GM21529 (cell line): Measurements from ENCODE around the gene PCDHB4.
"Not testable (repeated sequence)": the region's sequence is repeated elsewhere in the genome, so short reads cannot be mapped to it uniquely, and the experiment has no call there.

Source experiments
- ATAC-seq: cut with Tn5 transposase; IDR thresholded peaks from one replicate; pipeline ENCODE4 v1.9.1; 2021; ENCODE audit not compliant: unreplicated experiment

Gene PCDHB4

GRCh38 chr5:141121563-141121962, at the start of gene PCDHB4:
TSS of gene PCDHB4 (plus strand) at chr5:141121818. CDS start at chr5:141121999, 181 bp downstream.
- no peak for ATAC-seq

- ATAC-seq = no peak
These were observed 43.8 kb upstream of the PCDHB4 start for GRCh38 chr5:141077826-141078225.

- no peak for ATAC-seq
These were observed 39.4 kb upstream of the PCDHB4 start for GRCh38 chr5:141082228-141082627.

- no peak for ATAC-seq
These were observed 37.1 kb upstream of the PCDHB4 start for GRCh38 chr5:141084487-141084989.

GRCh38 chr5:141094481-141095262, 26.9 kb upstream of the PCDHB4 start, which contains the start of gene PCDHB2:
TSS of gene PCDHB2 (plus strand) at chr5:141094615. CDS start at chr5:141094791, 176 bp downstream.
- no peak for ATAC-seq

GRCh38 chr5:141095263-141095641, 26.4 kb upstream of the PCDHB4 start:
- ATAC-seq = no peak

- ATAC-seq = not testable (repeated sequence)
These were observed 25.4 kb upstream of the PCDHB4 start for GRCh38 chr5:141096181-141096580.

- ATAC-seq = not testable (repeated sequence)
These were observed 25.0 kb upstream of the PCDHB4 start for GRCh38 chr5:141096586-141096985.

- no peak for ATAC-seq
These were observed 21.3 kb upstream of the PCDHB4 start, which contains the start of gene PCDHB3 for GRCh38 chr5:141100243-141100805. TSS of gene PCDHB3 (plus strand) at chr5:141100473. CDS start at chr5:141100650, 177 bp downstream.

- ATAC-seq = no peak
These were observed 20.6 kb upstream of the PCDHB4 start for GRCh38 chr5:141101059-141101458.

GRCh38 chr5:141102070-141102469, 19.5 kb upstream of the PCDHB4 start:
- not testable (repeated sequence) for ATAC-seq

GRCh38 chr5:141102471-141102870, 19.1 kb upstream of the PCDHB4 start:
- ATAC-seq = not testable (repeated sequence)

- ATAC-seq = no peak
These were observed 16.3 kb upstream of the PCDHB4 start for GRCh38 chr5:141105350-141105749.

GRCh38 chr5:141119250-141119649, 2.4 kb upstream of the PCDHB4 start:
- ATAC-seq = no peak

GRCh38 chr5:141121985-141122384, 367 bp downstream of the PCDHB4 start:
- no peak for ATAC-seq

- not testable (repeated sequence) for ATAC-seq
These were observed 1.9 kb downstream of the PCDHB4 start for GRCh38 chr5:141123396-141124135.

- ATAC-seq = no peak
These were observed 5.7 kb downstream of the PCDHB4 start for GRCh38 chr5:141127305-141127704.

GRCh38 chr5:141135030-141135717, 13.6 kb downstream of the PCDHB4 start, which contains the start of gene PCDHB5:
TSS of gene PCDHB5 (plus strand) at chr5:141135206. CDS start at chr5:141135435, 229 bp downstream.
- ATAC-seq = no peak

GRCh38 chr5:141135718-141136266, 14.2 kb downstream of the PCDHB4 start:
- no peak for ATAC-seq

- not testable (repeated sequence) for ATAC-seq
These were observed 15.7 kb downstream of the PCDHB4 start for GRCh38 chr5:141137346-141137745.
